Liver (tissue), 9 donors: Measurements from ENCODE around the gene PRSS16. TPM values are rescaled to one million over a fixed set of nuclear protein-coding genes. Genes with fewer than 3 reads are reported as not detected.

Experiments used
- DNase-seq: peaks from one replicate; pipeline ENCODE4 v3.0.0-alpha.2; 2017; ENCODE audit warnings: low spot score
- H3K27ac ChIP-seq, 2 donors: one replicate each; pipeline ENCODE4 v1.7.0; 2013; ENCODE audit warnings: inconsistent platforms in 2 of 2, low read length in 2 of 2, control low read depth in 1 of 2, low read depth in 1 of 2, mild to moderate bottlenecking in 1 of 2
- H3K27me3 ChIP-seq, 4 donors: one replicate each; pipeline versions ENCODE4 v1.6.1 to v1.7.0; 2013; ENCODE audit warnings: low read length in 3 of 4, inconsistent platforms in 1 of 4, mild to moderate bottlenecking in 1 of 4, moderate library complexity in 1 of 4; ENCODE audit not compliant: control insufficient read depth in 4 of 4, insufficient read depth in 4 of 4
- H3K36me3 ChIP-seq, 4 donors: one replicate each; pipeline versions ENCODE4 v1.6.1 to v1.7.0; 2013; ENCODE audit warnings: low read length in 3 of 4, mild to moderate bottlenecking in 3 of 4, low read depth in 1 of 4, moderate library complexity in 1 of 4; ENCODE audit not compliant: control insufficient read depth in 4 of 4, insufficient read depth in 3 of 4
- H3K4me1 ChIP-seq, 4 donors: one replicate each; pipeline versions ENCODE4 v1.6.1 to v1.7.0; 2013; ENCODE audit warnings: low read length in 3 of 4, mild to moderate bottlenecking in 3 of 4, moderate library complexity in 1 of 4; ENCODE audit not compliant: control insufficient read depth in 4 of 4, insufficient read depth in 4 of 4
- H3K4me3 ChIP-seq, 3 donors: one replicate each; pipeline versions ENCODE4 v1.6.1 to v1.7.0; 2013; ENCODE audit warnings: low read length in 3 of 3, control low read depth in 1 of 3, low read depth in 1 of 3, mild to moderate bottlenecking in 1 of 3
- H3K9ac ChIP-seq, 2 donors: one replicate each; pipeline ENCODE4 v1.7.0; 2013; ENCODE audit warnings: low read length in 2 of 2, mild to moderate bottlenecking in 2 of 2, moderate library complexity in 2 of 2, control low read depth in 1 of 2, low read depth in 1 of 2
- H3K9me3 ChIP-seq, 4 donors: one replicate each; pipeline versions ENCODE4 v1.6.1 to v1.7.0; 2013; ENCODE audit warnings: low read length in 3 of 4; ENCODE audit not compliant: control insufficient read depth in 4 of 4
- ATF3 ChIP-seq: IDR thresholded peaks from 2 replicates; pipeline ENCODE4 v1.6.1; 2016; ENCODE audit warnings: antibody characterized with exemption
- CTCF ChIP-seq: fragments of 150-350 bp; IDR thresholded peaks from 2 replicates; pipeline ENCODE4 v1.5.1; 2017; ENCODE audit warnings: improper control_type of control experiment, low read depth, low read length; ENCODE audit not compliant: missing input control
- EGR1 ChIP-seq, 2 donors: IDR thresholded peaks; 2 replicates each; pipeline ENCODE4 v1.6.1; 2016 to 2018; ENCODE audit warnings: antibody characterized with exemption in 2 of 2, low read depth in 2 of 2
- FOXA1 ChIP-seq: IDR thresholded peaks from 2 replicates; pipeline ENCODE4 v1.6.1; 2016; ENCODE audit warnings: antibody characterized with exemption
- FOXA2 ChIP-seq: IDR thresholded peaks from 2 replicates; pipeline ENCODE4 v1.6.1; 2016; ENCODE audit warnings: antibody characterized with exemption
- GABPA ChIP-seq, 2 donors: IDR thresholded peaks in 1 of 2; conservative IDR thresholded peaks in 1 of 2; 2 replicates each; pipeline ENCODE4 v1.6.1; 2016; ENCODE audit warnings: antibody characterized with exemption in 2 of 2, mild to moderate bottlenecking in 1 of 2, moderate library complexity in 1 of 2
- HNF4A ChIP-seq, 2 donors: conservative IDR thresholded peaks; 2 replicates each; pipeline ENCODE4 v1.6.1; 2016; ENCODE audit warnings: antibody characterized with exemption in 2 of 2, mild to moderate bottlenecking in 2 of 2
- HNF4G ChIP-seq: IDR thresholded peaks from 2 replicates; pipeline ENCODE4 v1.6.1; 2016; ENCODE audit warnings: antibody characterized with exemption
- JUND ChIP-seq, 2 donors: IDR thresholded peaks; 2 replicates each; pipeline ENCODE4 v1.6.1; 2016; ENCODE audit warnings: antibody characterized with exemption in 2 of 2
- MAX ChIP-seq: IDR thresholded peaks from 2 replicates; pipeline ENCODE4 v1.6.1; 2016; ENCODE audit warnings: antibody characterized with exemption
- RAD21 ChIP-seq, 2 donors: IDR thresholded peaks; 2 replicates each; pipeline ENCODE4 v1.6.1; 2016; ENCODE audit warnings: antibody characterized with exemption in 2 of 2, mild to moderate bottlenecking in 2 of 2
- REST ChIP-seq: IDR thresholded peaks from 2 replicates; pipeline ENCODE4 v1.6.1; 2016; ENCODE audit warnings: antibody characterized with exemption, mild to moderate bottlenecking
- RXRA ChIP-seq, 2 donors: IDR thresholded peaks; 2 replicates each; pipeline ENCODE4 v1.6.1; 2017 to 2018; ENCODE audit warnings: antibody characterized with exemption in 2 of 2, mild to moderate bottlenecking in 1 of 2
- SP1 ChIP-seq: IDR thresholded peaks from 2 replicates; pipeline ENCODE4 v1.6.1; 2018; ENCODE audit warnings: antibody characterized with exemption, mild to moderate bottlenecking
- TAF1 ChIP-seq: conservative IDR thresholded peaks from 2 replicates; pipeline ENCODE4 v1.6.1; 2016; ENCODE audit warnings: antibody characterized with exemption, mild to moderate bottlenecking
- YY1 ChIP-seq: IDR thresholded peaks from 2 replicates; pipeline ENCODE4 v1.6.1; 2016; ENCODE audit warnings: antibody characterized with exemption, mild to moderate bottlenecking
- ZBTB33 ChIP-seq: IDR thresholded peaks from 2 replicates; pipeline ENCODE4 v1.6.1; 2016; ENCODE audit warnings: antibody characterized with exemption
- WGBS: extraction: QIAGEN DNeasy Blood & Tissue Kit; methylation state at CpG from one replicate; pipeline ENCODE4 v1.1.7; 2013; 5-methylcytosine and 5-hydroxymethylcytosine counted together
- polyA plus RNA-seq, 2 donors: library from polyadenylated mRNA; stranded (reverse) in 1 of 2; unstranded in 1 of 2; fragments of 200-250 nt in 1 of 2; fragments of >200 nt in 1 of 2; fragmentation: Nextera tagmentation in 1 of 2; extraction: Ambion mirVana in 1 of 2; gene quantifications; one replicate each; pipeline versions ENCODE4 v1.2.1 to v1.2.3, GENCODE V29; 2013 to 2015
- total RNA-seq, 2 donors: library from RNA; depleted of rRNA; stranded (reverse); fragments of >200 nt; gene quantifications; one replicate each; pipeline ENCODE4 v1.2.3, GENCODE V29; 2014
- donor health status: healthy.
- donor health status: healthy.
- donor health status: healthy.
- donor health status: healthy.
- donor health status: healthy.

The PRSS16 gene
- total and polyA plus RNA-seq, 4 donors = 0.06 to 0.42 TPM; not detected in 2

- H3K4me3 ChIP-seq = no peak overlapping the region
- H3K4me1 ChIP-seq = no peaks in the 10 kb centered on the region
- no peak for DNase-seq
- TF ChIP-seq SP1 = no peak
- no peak for TF ChIP-seq HNF4A (conservative IDR thresholded peaks at IDR 0.05)
- TF ChIP-seq EGR1 (IDR thresholded peaks at IDR 0.05; ENCODE audit: low read depth in 2 of 2) = no peak
- TF ChIP-seq CTCF = no peak
- no peak for TF ChIP-seq FOXA1
- TF ChIP-seq TAF1 = no peak
- TF ChIP-seq YY1 = no peak
- no peak for TF ChIP-seq GABPA (IDR thresholded peaks at IDR 0.05 in 1 of 2, conservative IDR thresholded peaks at IDR 0.05 in 1 of 2)
- no peak overlapping the region for H3K9ac ChIP-seq
- no peaks in the 10 kb centered on the region for H3K36me3 ChIP-seq
- H3K27ac ChIP-seq = no peak overlapping the region
- H3K9me3 ChIP-seq = peaks cover 0 to 9% (median 0%) of the 10 kb centered on the region in 4 donors
- H3K27me3 ChIP-seq = peaks cover 3 to 21% (median 12%) of the 10 kb centered on the region in 4 donors
- 22% methylated on average over 36 of the region's 36 CpGs for WGBS
Observed at GRCh38 chr6:27275025-27275956, 27.8 kb downstream of the PRSS16 start.

- no peak for TF ChIP-seq CTCF
- TF ChIP-seq FOXA1 = no peak
- no peak for TF ChIP-seq MAX
- TF ChIP-seq TAF1 = no peak
- TF ChIP-seq RXRA (IDR thresholded peaks at IDR 0.05) = no peak
- no peak for TF ChIP-seq HNF4A (conservative IDR thresholded peaks at IDR 0.05)
- TF ChIP-seq REST = no peak
- no peak for TF ChIP-seq FOXA2
- TF ChIP-seq JUND (IDR thresholded peaks at IDR 0.05) = no peak
- no peak for TF ChIP-seq YY1
- TF ChIP-seq ATF3 = no peak
- TF ChIP-seq RAD21 (IDR thresholded peaks at IDR 0.05) = no peak
- TF ChIP-seq HNF4G = no peak
- TF ChIP-seq ZBTB33 = no peak
- TF ChIP-seq EGR1 (IDR thresholded peaks at IDR 0.05; ENCODE audit: low read depth in 2 of 2) = no peak
- Histone ChIP-seq H3K9ac (no peak overlapping the region), H3K4me3 (no peak overlapping the region), H3K9me3 (peaks cover 3 to 28% (median 6%) of the 10 kb centered on the region in 4 donors), H3K4me1 (no peaks in the 10 kb centered on the region), H3K27me3 (peaks cover 3 to 22% (median 18%) of the 10 kb centered on the region in 4 donors), H3K36me3 (no peaks in the 10 kb centered on the region), H3K27ac (no peak overlapping the region)
- WGBS = 8% methylated on average over 24 of the region's 24 CpGs
- DNase-seq = no peak
Observed at GRCh38 chr6:27279513-27280063, 32.1 kb downstream of the PRSS16 start.
